ENCODE measurements around the gene STAG1. TPM values are rescaled to one million over a fixed set of nuclear protein-coding genes. Genes with fewer than 3 reads are reported as not detected.

The STAG1 gene
- total RNA-seq, 2 donors from 2014 or later: 26.8 to 56.4 TPM

GRCh38 chr3:136787349-136787748 lies 35.2 kb upstream of the STAG1 start:
- no peak for TF ChIP-seq CTCF (IDR thresholded peaks at IDR 0.05)
- Histone ChIP-seq H3K4me3 (peak overlapping the region; percentile 63), H3K4me1 (ENCODE audit: control insufficient read depth in 1 of 2, low read depth in 2 of 2) (peaks cover 17 to 33% of the 10 kb centered on the region in 2 donors)

GRCh38 chr3:136783708-136784191 lies 31.6 kb upstream of the STAG1 start:
- Histone ChIP-seq H3K27ac (no peak overlapping the region), H3K27me3 (replicated peaks; ENCODE audit: insufficient read depth) (no peaks in the 10 kb centered on the region), H3K36me3 (no peaks in the 10 kb centered on the region), H3K4me1 (ENCODE audit: control insufficient read depth in 1 of 2, low read depth in 2 of 2) (peaks cover 17 to 33% of the 10 kb centered on the region in 2 donors), H3K4me3 (no peak overlapping the region), H3K9me3 (no peaks in the 10 kb centered on the region)
- DNase-seq (ENCODE audit: low spot score) (no peak), ATAC-seq (ENCODE audit: insufficient number of reproducible peaks, low FRiP score, low read depth) (no peak)
- no peak for TF ChIP-seq CTCF (IDR thresholded peaks at IDR 0.05)

More at GRCh38 chr3:136787349-136787748, 35.2 kb upstream of the STAG1 start:
- no peaks in the 10 kb centered on the region for H3K27me3 ChIP-seq (replicated peaks; ENCODE audit: insufficient read depth)
- peak overlapping the region; percentile 61 to 70 for H3K27ac ChIP-seq
- H3K9me3 ChIP-seq: no peaks in the 10 kb centered on the region
- DNase-seq (ENCODE audit: low spot score) (no peak), ATAC-seq (ENCODE audit: insufficient number of reproducible peaks, low FRiP score, low read depth) (no peak)
- H3K36me3 ChIP-seq: no peaks in the 10 kb centered on the region

GRCh38 chr3:136780741-136781140 lies 28.6 kb upstream of the STAG1 start:
- Histone ChIP-seq H3K36me3 (no peaks in the 10 kb centered on the region), H3K27ac (no peak overlapping the region), H3K4me1 (ENCODE audit: control insufficient read depth in 1 of 2, low read depth in 2 of 2) (peaks cover 2 to 13% of the 10 kb centered on the region in 2 donors), H3K4me3 (no peak overlapping the region), H3K9me3 (no peaks in the 10 kb centered on the region), H3K27me3 (replicated peaks; ENCODE audit: insufficient read depth) (no peaks in the 10 kb centered on the region)
- ATAC-seq (ENCODE audit: insufficient number of reproducible peaks, low FRiP score, low read depth) (no peak), DNase-seq (ENCODE audit: low spot score) (no peak)
- TF ChIP-seq CTCF (IDR thresholded peaks at IDR 0.05): no peak

GRCh38 chr3:136778865-136779264 lies 26.7 kb upstream of the STAG1 start:
- H3K27ac ChIP-seq: no peak overlapping the region
- no peaks in the 10 kb centered on the region for H3K36me3 ChIP-seq
- no peak for DNase-seq (ENCODE audit: low spot score)
- ATAC-seq (ENCODE audit: insufficient number of reproducible peaks, low FRiP score, low read depth): no peak
- H3K9me3 ChIP-seq: no peaks in the 10 kb centered on the region
- TF ChIP-seq CTCF (IDR thresholded peaks at IDR 0.05): no peak
- H3K4me1 ChIP-seq (ENCODE audit: control insufficient read depth in 1 of 2, low read depth in 2 of 2): peaks cover 0 to 6% of the 10 kb centered on the region in 2 donors
- H3K4me3 ChIP-seq: no peak overlapping the region
- no peaks in the 10 kb centered on the region for H3K27me3 ChIP-seq (replicated peaks; ENCODE audit: insufficient read depth)

- no peak for ATAC-seq (ENCODE audit: insufficient number of reproducible peaks, low FRiP score, low read depth)
- Histone ChIP-seq H3K36me3 (no peaks in the 10 kb centered on the region), H3K4me1 (ENCODE audit: control insufficient read depth in 1 of 2, low read depth in 2 of 2) (no peaks in the 10 kb centered on the region), H3K9me3 (no peaks in the 10 kb centered on the region), H3K4me3 (no peak overlapping the region), H3K27me3 (replicated peaks; ENCODE audit: insufficient read depth) (no peaks in the 10 kb centered on the region), H3K27ac (no peak overlapping the region)
- no peak for TF ChIP-seq CTCF (IDR thresholded peaks at IDR 0.05)
- no peak for DNase-seq (ENCODE audit: low spot score)
Measured at GRCh38 chr3:136772709-136773108, 20.5 kb upstream of the STAG1 start.
